ENCODE data around the gene FHIT.

Gene FHIT

DNA sequence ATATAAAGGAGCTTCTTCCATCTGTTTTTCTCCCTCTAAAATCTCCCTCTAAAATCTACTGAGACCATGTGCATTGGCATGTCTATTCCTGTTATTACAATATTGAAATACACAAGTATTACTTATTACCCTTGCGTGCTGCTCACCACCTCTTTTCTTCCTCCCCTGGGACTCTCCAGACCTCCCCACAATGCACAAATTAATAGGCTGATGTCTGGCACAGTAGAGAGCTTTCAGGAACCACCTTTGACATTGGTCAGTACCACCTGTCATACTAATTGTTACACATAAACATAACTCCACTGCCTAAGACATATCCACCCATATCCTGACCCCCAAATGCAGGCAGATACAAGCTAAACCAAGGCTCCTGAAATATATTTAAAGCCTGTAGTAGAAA lies 722.6 kb downstream of the FHIT start:
- no peaks in the 10 kb centered on the region for H3K27me3 ChIP-seq (ENCODE audit: control insufficient read depth, low read length)
- H3K4me1 ChIP-seq (ENCODE audit: control insufficient read depth, low read length) = peaks cover 10% of the 10 kb centered on the region; the same call in 1 of the 2 replicates
- no peak overlapping the region for H3K4me3 ChIP-seq (ENCODE audit: low read length)
- no peak overlapping the region for H3K27ac ChIP-seq (ENCODE audit: low read depth, low read length)
- H3K36me3 ChIP-seq (ENCODE audit: control insufficient read depth, low read length) = no peaks in the 10 kb centered on the region
- H3K4me2 ChIP-seq (ENCODE audit: low read length) = no peak overlapping the region
- no peaks in the 10 kb centered on the region for H4K20me1 ChIP-seq (ENCODE audit: control insufficient read depth, insufficient read depth, low read depth, low read length)
- H3K9me2 ChIP-seq (replicated peaks; ENCODE audit: control insufficient read depth, low read length) = no peaks in the 10 kb centered on the region
- H3K9me3 ChIP-seq (ENCODE audit: control insufficient read depth, insufficient read depth, low read length) = no peaks in the 10 kb centered on the region; the same call in 1 of the 2 replicates
- TF ChIP-seq EZH2phosphoT487 (IDR thresholded peaks at IDR 0.05; ENCODE audit: borderline replicate concordance, low read length) (no peak), CTCF (IDR thresholded peaks at IDR 0.05; ENCODE audit: low read depth, low read length, poor library complexity, severe bottlenecking) (no peak)
- H3K79me2 ChIP-seq (ENCODE audit: control insufficient read depth, low read length) = no peaks in the 10 kb centered on the region
- H3F3A ChIP-seq (ENCODE audit: control insufficient read depth, insufficient read depth) = no peaks in the 10 kb centered on the region

- Histone ChIP-seq H3K9me3 (ENCODE audit: control insufficient read depth, insufficient read depth, low read length) (no peaks in the 10 kb centered on the region; the same call in 1 of the 2 replicates), H3K79me2 (ENCODE audit: control insufficient read depth, low read length) (no peaks in the 10 kb centered on the region), H3K4me1 (ENCODE audit: control insufficient read depth, low read length) (peaks cover 3% of the 10 kb centered on the region; the same call in 1 of the 2 replicates), H3K9me2 (replicated peaks; ENCODE audit: control insufficient read depth, low read length) (no peaks in the 10 kb centered on the region), H3K27me3 (ENCODE audit: control insufficient read depth, low read length) (no peaks in the 10 kb centered on the region), H3F3A (ENCODE audit: control insufficient read depth, insufficient read depth) (no peaks in the 10 kb centered on the region), H3K4me2 (ENCODE audit: low read length) (no peak overlapping the region), H3K27ac (ENCODE audit: low read depth, low read length) (no peak overlapping the region), H3K4me3 (ENCODE audit: low read length) (no peak overlapping the region), H3K36me3 (ENCODE audit: control insufficient read depth, low read length) (no peaks in the 10 kb centered on the region), H4K20me1 (ENCODE audit: control insufficient read depth, insufficient read depth, low read depth, low read length) (no peaks in the 10 kb centered on the region)
- TF ChIP-seq CTCF (IDR thresholded peaks at IDR 0.05; ENCODE audit: low read depth, low read length, poor library complexity, severe bottlenecking) (no peak), EZH2phosphoT487 (IDR thresholded peaks at IDR 0.05; ENCODE audit: borderline replicate concordance, low read length) (no peak)
Observed at GRCh38 chr3:60523536-60523935, 727.7 kb downstream of the FHIT start.

DNA sequence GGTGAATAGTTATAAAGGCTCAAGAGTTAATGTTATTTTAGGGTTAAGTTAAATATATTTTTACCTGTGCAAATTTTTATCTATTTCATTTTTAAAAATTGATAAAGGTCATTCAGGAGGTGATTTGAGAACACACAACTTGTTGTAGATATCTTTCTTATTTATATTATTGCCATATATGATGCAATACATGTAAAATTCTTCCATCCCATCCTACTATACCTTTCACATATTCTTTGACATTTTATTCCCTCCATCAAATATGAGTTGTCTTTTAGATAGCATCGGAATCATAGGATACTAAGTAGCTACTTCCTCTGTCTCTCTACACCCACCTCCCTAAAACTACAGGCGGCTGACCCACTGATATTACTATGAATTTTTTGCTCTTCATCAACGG lies 734.1 kb downstream of the FHIT start:
- Histone ChIP-seq H3K4me1 (ENCODE audit: control insufficient read depth, low read length) (no peaks in the 10 kb centered on the region), H3F3A (ENCODE audit: control insufficient read depth, insufficient read depth) (no peaks in the 10 kb centered on the region), H3K4me3 (ENCODE audit: low read length) (no peak overlapping the region), H3K9me2 (replicated peaks; ENCODE audit: control insufficient read depth, low read length) (no peaks in the 10 kb centered on the region), H3K27me3 (ENCODE audit: control insufficient read depth, low read length) (no peaks in the 10 kb centered on the region), H3K36me3 (ENCODE audit: control insufficient read depth, low read length) (no peaks in the 10 kb centered on the region), H3K79me2 (ENCODE audit: control insufficient read depth, low read length) (no peaks in the 10 kb centered on the region), H4K20me1 (ENCODE audit: control insufficient read depth, insufficient read depth, low read depth, low read length) (no peaks in the 10 kb centered on the region), H3K27ac (ENCODE audit: low read depth, low read length) (no peak overlapping the region), H3K9me3 (ENCODE audit: control insufficient read depth, insufficient read depth, low read length) (no peaks in the 10 kb centered on the region), H3K4me2 (ENCODE audit: low read length) (no peak overlapping the region)
- TF ChIP-seq CTCF (IDR thresholded peaks at IDR 0.05; ENCODE audit: low read depth, low read length, poor library complexity, severe bottlenecking) (no peak), EZH2phosphoT487 (IDR thresholded peaks at IDR 0.05; ENCODE audit: borderline replicate concordance, low read length) (no peak)
